Vagina (tissue), 2 donors: Measurements from ENCODE around the gene FLNB. TPM values are rescaled to one million over a fixed set of nuclear protein-coding genes. Genes with fewer than 3 reads are reported as not detected.
"Not testable (repeated sequence)": the region's sequence is repeated elsewhere in the genome, so short reads cannot be mapped to it uniquely, and the experiment has no call there.

Source experiments
- DNase-seq, 2 donors: peaks; one replicate each; pipeline ENCODE4 v3.0.0-alpha.2; 2017; ENCODE audit errors: extremely low spot score in 2 of 2
- H3K27ac ChIP-seq: fragments of 200-600 bp; sonication (generic); one replicate; pipeline ENCODE4 v1.5.1; 2019
- H3K27me3 ChIP-seq: fragments of 200-600 bp; sonication (generic); one replicate; pipeline ENCODE4 v1.5.1; 2019
- H3K36me3 ChIP-seq, 2 donors: fragments of 200-600 bp; sonication (generic); one replicate each; pipeline ENCODE4 v1.5.1; 2017 to 2019
- H3K4me1 ChIP-seq: fragments of 200-600 bp; sonication (generic); one replicate; pipeline ENCODE4 v1.5.1; 2019
- H3K4me3 ChIP-seq, 2 donors: fragments of 200-600 bp; sonication (generic); 1 replicate in 1 of 2; 2 replicates in 1 of 2; pipeline ENCODE4 v1.5.1; 2016 to 2019
- H3K9me3 ChIP-seq: fragments of 200-600 bp; sonication (generic); one replicate; pipeline ENCODE4 v1.5.1; 2019
- POLR2A ChIP-seq, 2 donors: fragments of 450-650 bp; IDR thresholded peaks; one replicate each; pipeline ENCODE4 v1.6.1; 2017; ENCODE audit warnings: antibody characterized with exemption in 2 of 2, mild to moderate bottlenecking in 2 of 2, moderate library complexity in 2 of 2
- POLR2AphosphoS5 ChIP-seq, 2 donors: sonication (generic); formaldehyde crosslinking; IDR thresholded peaks; one replicate each; pipeline ENCODE4 v1.9.0; 2017; ENCODE audit warnings: antibody characterized with exemption in 2 of 2, mild to moderate bottlenecking in 2 of 2, low read depth in 1 of 2; ENCODE audit not compliant: insufficient read depth in 1 of 2
- intact Hi-C: fragments of 100-400 bp; cut with DNase I; formaldehyde crosslinking; loops from one replicate; pipeline ENCODE4 v1.15.1; 2023
- total RNA-seq: library from RNA; depleted of rRNA; stranded (reverse); fragments of >200 nt; gene quantifications from one replicate; pipeline ENCODE4 v1.2.3, GENCODE V29; 2016
- TF ChIP-seq, protein P1 (sequence below), 3 experiments: fragments of 450-650 bp in 2 of 3; fragments of 200-600 bp in 1 of 3; sonication (generic) in 1 of 3; IDR thresholded peaks; one replicate each; pipeline ENCODE4 v1.5.1; 2017 to 2019; ENCODE audit warnings: antibody characterized with exemption in 3 of 3, mild to moderate bottlenecking in 2 of 3, moderate library complexity in 2 of 3

Gene FLNB
- total RNA-seq, 1 donor from 2014 or later, result 147 TPM

DNA sequence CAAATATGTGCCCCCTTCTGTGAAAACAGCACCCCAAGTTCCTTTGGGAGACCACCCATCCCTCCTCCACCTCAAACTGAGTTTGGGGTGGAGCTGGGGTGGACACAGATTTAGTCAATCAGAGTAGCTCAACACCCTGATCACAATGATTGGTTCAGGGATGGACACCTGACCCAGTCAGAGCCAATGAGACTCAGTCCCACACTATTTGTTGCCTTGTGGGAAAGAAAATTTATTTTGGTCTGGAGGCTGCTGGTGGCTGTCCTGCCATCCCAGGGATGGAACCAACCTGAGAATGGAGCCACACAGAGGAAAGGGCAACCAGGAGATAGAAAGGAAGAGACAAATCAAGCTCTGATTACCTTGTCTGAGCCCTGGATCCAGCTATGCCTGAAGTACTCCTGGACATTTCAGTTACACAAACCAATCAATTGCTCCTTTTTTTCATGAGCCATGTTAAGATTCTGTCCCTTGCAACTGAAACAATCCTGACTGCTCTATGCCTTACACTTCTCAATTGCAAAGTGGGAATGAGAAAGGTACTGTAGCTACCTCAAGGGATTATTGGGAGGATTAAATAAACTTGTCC lies 192.0 kb downstream of the FLNB start:
- peak overlapping the region; percentile 29 for H3K27ac ChIP-seq
- no peak overlapping the region for H3K4me3 ChIP-seq
- DNase-seq, result no peak
- no peaks in the 10 kb centered on the region for H3K9me3 ChIP-seq
- no peaks in the 10 kb centered on the region for H3K36me3 ChIP-seq
- peaks cover 27% of the 10 kb centered on the region for H3K4me1 ChIP-seq
- intact Hi-C loops, result no loop called here
- H3K27me3 ChIP-seq, result no peaks in the 10 kb centered on the region
- TF ChIP-seq POLR2A (IDR thresholded peaks at IDR 0.05), result no peak
- TF ChIP-seq, protein P1, sequence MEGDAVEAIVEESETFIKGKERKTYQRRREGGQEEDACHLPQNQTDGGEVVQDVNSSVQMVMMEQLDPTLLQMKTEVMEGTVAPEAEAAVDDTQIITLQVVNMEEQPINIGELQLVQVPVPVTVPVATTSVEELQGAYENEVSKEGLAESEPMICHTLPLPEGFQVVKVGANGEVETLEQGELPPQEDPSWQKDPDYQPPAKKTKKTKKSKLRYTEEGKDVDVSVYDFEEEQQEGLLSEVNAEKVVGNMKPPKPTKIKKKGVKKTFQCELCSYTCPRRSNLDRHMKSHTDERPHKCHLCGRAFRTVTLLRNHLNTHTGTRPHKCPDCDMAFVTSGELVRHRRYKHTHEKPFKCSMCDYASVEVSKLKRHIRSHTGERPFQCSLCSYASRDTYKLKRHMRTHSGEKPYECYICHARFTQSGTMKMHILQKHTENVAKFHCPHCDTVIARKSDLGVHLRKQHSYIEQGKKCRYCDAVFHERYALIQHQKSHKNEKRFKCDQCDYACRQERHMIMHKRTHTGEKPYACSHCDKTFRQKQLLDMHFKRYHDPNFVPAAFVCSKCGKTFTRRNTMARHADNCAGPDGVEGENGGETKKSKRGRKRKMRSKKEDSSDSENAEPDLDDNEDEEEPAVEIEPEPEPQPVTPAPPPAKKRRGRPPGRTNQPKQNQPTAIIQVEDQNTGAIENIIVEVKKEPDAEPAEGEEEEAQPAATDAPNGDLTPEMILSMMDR (IDR thresholded peaks at IDR 0.05), result no peak
- no peak for TF ChIP-seq POLR2AphosphoS5 (IDR thresholded peaks at IDR 0.05; ENCODE audit: insufficient read depth in 1 of 2, low read depth in 1 of 2)

DNA sequence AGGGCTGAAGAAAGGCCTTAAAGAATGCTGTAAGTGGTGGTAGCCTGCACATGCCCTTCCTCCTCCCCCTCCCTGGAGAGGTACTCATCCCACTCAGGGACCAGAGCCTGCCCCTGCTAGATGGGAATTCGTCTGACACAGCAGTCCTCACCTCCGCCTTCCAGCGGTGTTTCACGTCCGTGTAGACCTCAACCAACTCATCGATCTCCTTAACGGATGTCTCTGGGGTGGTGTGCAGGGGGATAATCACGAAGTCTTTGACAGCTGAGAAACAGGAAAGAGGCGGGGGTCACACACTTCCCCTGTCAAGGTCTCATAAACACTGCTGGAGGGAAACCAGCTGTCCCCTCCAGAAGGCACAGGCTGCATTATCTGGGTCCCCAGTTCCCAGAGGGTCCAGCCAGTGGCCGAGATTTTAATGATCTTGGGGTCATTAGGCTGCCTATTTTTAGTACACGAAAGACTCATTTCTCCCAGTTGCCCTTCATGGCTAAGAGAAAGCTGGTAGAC lies 192.7 kb downstream of the FLNB start:
- Histone ChIP-seq H3K4me3 (no peak overlapping the region), H3K27me3 (no peaks in the 10 kb centered on the region), H3K27ac (peak overlapping the region; percentile 29), H3K9me3 (no peaks in the 10 kb centered on the region), H3K4me1 (peaks cover 30% of the 10 kb centered on the region), H3K36me3 (no peaks in the 10 kb centered on the region)
- DNase-seq, result no peak
- no peak for TF ChIP-seq POLR2AphosphoS5 (IDR thresholded peaks at IDR 0.05; ENCODE audit: insufficient read depth in 1 of 2, low read depth in 1 of 2)
- TF ChIP-seq POLR2A (IDR thresholded peaks at IDR 0.05), result no peak
- TF ChIP-seq, protein P1 (IDR thresholded peaks at IDR 0.05), result no peak
- intact Hi-C loops, result no loop called here

DNA sequence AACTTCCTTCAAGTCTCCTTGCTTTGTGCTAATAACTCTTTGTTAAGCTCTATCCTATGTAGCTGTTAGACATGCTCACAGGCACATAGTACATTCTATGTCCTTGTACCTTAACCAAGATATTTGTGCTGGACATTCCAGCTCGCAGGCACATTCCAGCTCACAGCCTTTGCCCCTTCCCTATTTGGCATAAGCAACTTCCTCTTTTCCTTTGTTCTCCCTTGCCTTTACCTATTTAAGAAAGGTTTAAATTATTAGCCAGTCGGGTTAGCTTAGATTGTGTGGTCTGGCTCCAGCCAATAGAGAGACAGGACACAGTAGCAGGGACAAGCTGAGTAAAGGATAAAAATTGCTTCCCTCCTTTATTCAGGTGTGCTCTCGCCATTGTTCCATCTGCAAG lies 193.2 kb downstream of the FLNB start:
- H3K27ac ChIP-seq, H3K9me3 ChIP-seq, H3K27me3 ChIP-seq, DNase-seq, H3K4me3 ChIP-seq, H3K36me3 ChIP-seq, intact Hi-C loops: not testable (repeated sequence)
- peaks cover 33% of the 10 kb centered on the region for H3K4me1 ChIP-seq

DNA sequence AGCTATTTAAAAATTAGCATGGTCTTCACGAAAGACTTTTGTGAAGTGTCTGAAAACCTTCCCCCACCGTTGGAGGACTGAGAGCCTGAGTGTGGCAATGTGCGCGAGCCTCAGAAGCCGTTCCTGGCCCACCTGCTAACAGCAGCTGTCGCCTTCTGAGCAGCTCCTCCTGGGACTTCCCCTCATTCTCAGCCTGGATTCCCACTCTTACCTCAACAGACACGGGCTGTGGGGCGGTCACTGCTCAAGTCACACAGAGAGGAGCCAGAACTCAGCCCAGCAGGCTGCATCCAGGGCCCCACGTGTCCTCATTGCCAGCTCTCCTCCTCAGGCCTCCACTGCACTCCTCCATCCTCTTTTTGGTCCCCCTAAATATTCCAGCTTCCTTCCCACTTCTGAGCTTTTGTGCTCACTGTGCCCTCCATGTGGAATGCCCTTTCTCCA lies 194.7 kb downstream of the FLNB start:
- Histone ChIP-seq H3K27me3 (no peaks in the 10 kb centered on the region), H3K9me3 (no peaks in the 10 kb centered on the region), H3K27ac (no peak overlapping the region), H3K4me1 (peaks cover 33% of the 10 kb centered on the region), H3K4me3 (no peak overlapping the region), H3K36me3 (no peaks in the 10 kb centered on the region)
- intact Hi-C loops, result no loop called here
- no peak for DNase-seq
- TF ChIP-seq POLR2A (IDR thresholded peaks at IDR 0.05) (no peak), POLR2AphosphoS5 (IDR thresholded peaks at IDR 0.05; ENCODE audit: insufficient read depth in 1 of 2, low read depth in 1 of 2) (no peak)
- TF ChIP-seq, protein P1 (IDR thresholded peaks at IDR 0.05), result no peak

DNA sequence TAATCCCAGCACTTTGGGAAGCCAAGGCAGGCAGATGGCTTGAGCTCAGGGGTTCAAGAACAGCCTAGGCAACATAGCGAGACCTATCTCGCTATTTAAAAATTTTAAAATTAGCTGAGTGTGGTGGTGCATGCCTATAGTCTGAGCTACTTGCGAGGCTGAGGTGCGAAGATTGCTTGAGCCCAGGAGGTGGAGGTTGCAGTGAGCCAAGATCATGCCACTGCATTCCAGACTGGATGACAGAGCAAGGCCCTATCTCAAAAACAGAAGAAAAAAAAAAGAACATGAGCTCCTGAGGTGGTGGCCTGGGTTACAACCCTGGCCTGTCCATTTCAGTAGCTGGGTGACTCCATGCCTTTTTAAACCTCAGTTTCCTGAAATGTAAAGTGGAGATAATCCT lies 195.3 kb downstream of the FLNB start:
- Histone ChIP-seq H3K27ac (no peak overlapping the region), H3K9me3 (no peaks in the 10 kb centered on the region), H3K36me3 (no peaks in the 10 kb centered on the region), H3K27me3 (no peaks in the 10 kb centered on the region), H3K4me1 (peaks cover 28% of the 10 kb centered on the region), H3K4me3 (no peak overlapping the region)
- no peak for DNase-seq
- intact Hi-C loops, result no loop called here
- no peak for TF ChIP-seq POLR2A (IDR thresholded peaks at IDR 0.05)
- no peak for TF ChIP-seq POLR2AphosphoS5 (IDR thresholded peaks at IDR 0.05; ENCODE audit: insufficient read depth in 1 of 2, low read depth in 1 of 2)
- TF ChIP-seq, protein P1 (IDR thresholded peaks at IDR 0.05), result no peak
